Liver (tissue), 9 donors: ENCODE measurements around the gene MDM2. TPM values are rescaled to one million over a fixed set of nuclear protein-coding genes. Genes with fewer than 3 reads are reported as not detected.

Experiments used
- DNase-seq: peaks from one replicate; pipeline ENCODE4 v3.0.0-alpha.2; 2017; ENCODE audit warnings: low spot score
- H3K27ac ChIP-seq, 2 donors: one replicate each; pipeline ENCODE4 v1.7.0; 2013; ENCODE audit warnings: inconsistent platforms in 2 of 2, low read length in 2 of 2, control low read depth in 1 of 2, low read depth in 1 of 2, mild to moderate bottlenecking in 1 of 2
- H3K27me3 ChIP-seq, 4 donors: one replicate each; pipeline versions ENCODE4 v1.6.1 to v1.7.0; 2013; ENCODE audit warnings: low read length in 3 of 4, inconsistent platforms in 1 of 4, mild to moderate bottlenecking in 1 of 4, moderate library complexity in 1 of 4; ENCODE audit not compliant: control insufficient read depth in 4 of 4, insufficient read depth in 4 of 4
- H3K36me3 ChIP-seq, 4 donors: one replicate each; pipeline versions ENCODE4 v1.6.1 to v1.7.0; 2013; ENCODE audit warnings: low read length in 3 of 4, mild to moderate bottlenecking in 3 of 4, low read depth in 1 of 4, moderate library complexity in 1 of 4; ENCODE audit not compliant: control insufficient read depth in 4 of 4, insufficient read depth in 3 of 4
- H3K4me1 ChIP-seq, 4 donors: one replicate each; pipeline versions ENCODE4 v1.6.1 to v1.7.0; 2013; ENCODE audit warnings: low read length in 3 of 4, mild to moderate bottlenecking in 3 of 4, moderate library complexity in 1 of 4; ENCODE audit not compliant: control insufficient read depth in 4 of 4, insufficient read depth in 4 of 4
- H3K4me3 ChIP-seq, 3 donors: one replicate each; pipeline versions ENCODE4 v1.6.1 to v1.7.0; 2013; ENCODE audit warnings: low read length in 3 of 3, control low read depth in 1 of 3, low read depth in 1 of 3, mild to moderate bottlenecking in 1 of 3
- H3K9ac ChIP-seq, 2 donors: one replicate each; pipeline ENCODE4 v1.7.0; 2013; ENCODE audit warnings: low read length in 2 of 2, mild to moderate bottlenecking in 2 of 2, moderate library complexity in 2 of 2, control low read depth in 1 of 2, low read depth in 1 of 2
- H3K9me3 ChIP-seq, 4 donors: one replicate each; pipeline versions ENCODE4 v1.6.1 to v1.7.0; 2013; ENCODE audit warnings: low read length in 3 of 4; ENCODE audit not compliant: control insufficient read depth in 4 of 4
- EGR1 ChIP-seq, 2 donors: IDR thresholded peaks; 2 replicates each; pipeline ENCODE4 v1.6.1; 2016 to 2018; ENCODE audit warnings: antibody characterized with exemption in 2 of 2, low read depth in 2 of 2
- GABPA ChIP-seq, 2 donors: IDR thresholded peaks in 1 of 2; conservative IDR thresholded peaks in 1 of 2; 2 replicates each; pipeline ENCODE4 v1.6.1; 2016; ENCODE audit warnings: antibody characterized with exemption in 2 of 2, mild to moderate bottlenecking in 1 of 2, moderate library complexity in 1 of 2
- HNF4A ChIP-seq, 2 donors: conservative IDR thresholded peaks; 2 replicates each; pipeline ENCODE4 v1.6.1; 2016; ENCODE audit warnings: antibody characterized with exemption in 2 of 2, mild to moderate bottlenecking in 2 of 2
- HNF4G ChIP-seq: IDR thresholded peaks from 2 replicates; pipeline ENCODE4 v1.6.1; 2016; ENCODE audit warnings: antibody characterized with exemption
- JUND ChIP-seq, 2 donors: IDR thresholded peaks; 2 replicates each; pipeline ENCODE4 v1.6.1; 2016; ENCODE audit warnings: antibody characterized with exemption in 2 of 2
- MAX ChIP-seq: IDR thresholded peaks from 2 replicates; pipeline ENCODE4 v1.6.1; 2016; ENCODE audit warnings: antibody characterized with exemption
- NR2F2 ChIP-seq: IDR thresholded peaks from 2 replicates; pipeline ENCODE4 v1.6.1; 2016; ENCODE audit warnings: antibody characterized with exemption
- RAD21 ChIP-seq, 2 donors: IDR thresholded peaks; 2 replicates each; pipeline ENCODE4 v1.6.1; 2016; ENCODE audit warnings: antibody characterized with exemption in 2 of 2, mild to moderate bottlenecking in 2 of 2
- RXRA ChIP-seq, 2 donors: IDR thresholded peaks; 2 replicates each; pipeline ENCODE4 v1.6.1; 2017 to 2018; ENCODE audit warnings: antibody characterized with exemption in 2 of 2, mild to moderate bottlenecking in 1 of 2
- SP1 ChIP-seq: IDR thresholded peaks from 2 replicates; pipeline ENCODE4 v1.6.1; 2018; ENCODE audit warnings: antibody characterized with exemption, mild to moderate bottlenecking
- TAF1 ChIP-seq: conservative IDR thresholded peaks from 2 replicates; pipeline ENCODE4 v1.6.1; 2016; ENCODE audit warnings: antibody characterized with exemption, mild to moderate bottlenecking
- WGBS: extraction: QIAGEN DNeasy Blood & Tissue Kit; methylation state at CpG from one replicate; pipeline ENCODE4 v1.1.7; 2013; 5-methylcytosine and 5-hydroxymethylcytosine counted together
- polyA plus RNA-seq, 2 donors: library from polyadenylated mRNA; stranded (reverse) in 1 of 2; unstranded in 1 of 2; fragments of 200-250 nt in 1 of 2; fragments of >200 nt in 1 of 2; fragmentation: Nextera tagmentation in 1 of 2; extraction: Ambion mirVana in 1 of 2; gene quantifications; one replicate each; pipeline versions ENCODE4 v1.2.1 to v1.2.3, GENCODE V29; 2013 to 2015
- total RNA-seq, 2 donors: library from RNA; depleted of rRNA; stranded (reverse); fragments of >200 nt; gene quantifications; one replicate each; pipeline ENCODE4 v1.2.3, GENCODE V29; 2014
- TF ChIP-seq, protein P1 (sequence below): fragments of 150-350 bp; IDR thresholded peaks from 2 replicates; pipeline ENCODE4 v1.5.1; 2017; ENCODE audit warnings: improper control_type of control experiment, low read depth, low read length; ENCODE audit not compliant: missing input control
- TF ChIP-seq, protein P2 (sequence below): IDR thresholded peaks from 2 replicates; pipeline ENCODE4 v1.6.1; 2016; ENCODE audit warnings: antibody characterized with exemption
- TF ChIP-seq, protein P3 (sequence below): IDR thresholded peaks from 2 replicates; pipeline ENCODE4 v1.6.1; 2016; ENCODE audit warnings: antibody characterized with exemption, mild to moderate bottlenecking
- donor health status: healthy.
- donor health status: healthy.
- donor health status: healthy.
- donor health status: healthy.
- donor health status: healthy.

MDM2 gene
- total and polyA plus RNA-seq, 4 donors, result 10.1 to 69.4 (median 36.9) TPM

DNA sequence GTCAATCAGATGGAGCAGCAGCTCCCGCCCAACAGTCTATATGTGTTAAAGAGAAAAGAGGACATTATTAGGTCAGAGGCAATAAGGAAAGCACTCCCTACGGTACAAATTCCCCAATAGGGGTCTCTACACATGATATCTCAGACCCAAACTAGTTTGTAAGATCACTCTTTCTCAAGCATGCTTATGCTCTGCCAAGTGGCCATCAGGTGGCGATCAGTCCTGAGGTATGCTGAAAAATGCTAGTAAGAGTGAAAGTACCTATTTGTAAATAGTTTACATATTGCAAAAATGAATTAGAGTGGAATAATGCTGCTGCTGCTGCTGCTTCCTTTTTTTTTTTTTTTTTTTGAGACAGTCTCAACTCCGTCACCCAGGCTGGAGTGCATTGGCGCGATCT is 63.9 kb downstream of the MDM2 start:
- Histone ChIP-seq H3K4me1 (no peaks in the 10 kb centered on the region), H3K4me3 (no peak overlapping the region), H3K9ac (no peak overlapping the region), H3K9me3 (no peaks in the 10 kb centered on the region), H3K27ac (no peak overlapping the region), H3K27me3 (no peaks in the 10 kb centered on the region), H3K36me3 (peaks cover 5 to 38% (median 23%) of the 10 kb centered on the region in 4 donors)
- TF ChIP-seq, protein P1, sequence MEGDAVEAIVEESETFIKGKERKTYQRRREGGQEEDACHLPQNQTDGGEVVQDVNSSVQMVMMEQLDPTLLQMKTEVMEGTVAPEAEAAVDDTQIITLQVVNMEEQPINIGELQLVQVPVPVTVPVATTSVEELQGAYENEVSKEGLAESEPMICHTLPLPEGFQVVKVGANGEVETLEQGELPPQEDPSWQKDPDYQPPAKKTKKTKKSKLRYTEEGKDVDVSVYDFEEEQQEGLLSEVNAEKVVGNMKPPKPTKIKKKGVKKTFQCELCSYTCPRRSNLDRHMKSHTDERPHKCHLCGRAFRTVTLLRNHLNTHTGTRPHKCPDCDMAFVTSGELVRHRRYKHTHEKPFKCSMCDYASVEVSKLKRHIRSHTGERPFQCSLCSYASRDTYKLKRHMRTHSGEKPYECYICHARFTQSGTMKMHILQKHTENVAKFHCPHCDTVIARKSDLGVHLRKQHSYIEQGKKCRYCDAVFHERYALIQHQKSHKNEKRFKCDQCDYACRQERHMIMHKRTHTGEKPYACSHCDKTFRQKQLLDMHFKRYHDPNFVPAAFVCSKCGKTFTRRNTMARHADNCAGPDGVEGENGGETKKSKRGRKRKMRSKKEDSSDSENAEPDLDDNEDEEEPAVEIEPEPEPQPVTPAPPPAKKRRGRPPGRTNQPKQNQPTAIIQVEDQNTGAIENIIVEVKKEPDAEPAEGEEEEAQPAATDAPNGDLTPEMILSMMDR, result peak; percentile 7
- TF ChIP-seq RAD21 (IDR thresholded peaks at IDR 0.05), result peak; percentile 41 to 64
- TF ChIP-seq, protein P2, sequence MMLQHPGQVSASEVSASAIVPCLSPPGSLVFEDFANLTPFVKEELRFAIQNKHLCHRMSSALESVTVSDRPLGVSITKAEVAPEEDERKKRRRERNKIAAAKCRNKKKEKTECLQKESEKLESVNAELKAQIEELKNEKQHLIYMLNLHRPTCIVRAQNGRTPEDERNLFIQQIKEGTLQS, result no peak
- 86% methylated on average over 6 of the region's 6 CpGs for WGBS
- DNase-seq, result no peak

DNA sequence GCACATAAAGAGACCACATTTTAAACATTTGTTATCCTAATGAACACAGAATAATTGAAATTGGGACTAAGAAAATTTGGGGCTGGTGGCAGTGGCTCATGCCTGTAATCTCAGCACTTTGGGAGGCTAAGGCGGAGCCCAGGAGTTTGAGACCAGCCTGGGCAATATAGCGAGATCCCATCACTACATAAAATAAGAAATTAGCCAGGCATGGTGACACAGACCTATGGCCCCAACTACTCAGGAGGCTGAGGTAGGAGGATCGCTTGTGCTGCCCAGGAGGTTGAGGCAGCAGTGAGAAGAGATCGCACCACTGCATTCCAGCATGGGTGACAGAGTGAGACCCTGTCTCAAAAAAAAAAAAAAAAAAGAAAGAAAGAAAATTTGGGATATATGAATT is 65.3 kb downstream of the MDM2 start:
- no peaks in the 10 kb centered on the region for H3K9me3 ChIP-seq
- TF ChIP-seq EGR1 (IDR thresholded peaks at IDR 0.05; ENCODE audit: low read depth in 2 of 2), result no peak
- no peak for TF ChIP-seq JUND (IDR thresholded peaks at IDR 0.05)
- TF ChIP-seq, protein P3, sequence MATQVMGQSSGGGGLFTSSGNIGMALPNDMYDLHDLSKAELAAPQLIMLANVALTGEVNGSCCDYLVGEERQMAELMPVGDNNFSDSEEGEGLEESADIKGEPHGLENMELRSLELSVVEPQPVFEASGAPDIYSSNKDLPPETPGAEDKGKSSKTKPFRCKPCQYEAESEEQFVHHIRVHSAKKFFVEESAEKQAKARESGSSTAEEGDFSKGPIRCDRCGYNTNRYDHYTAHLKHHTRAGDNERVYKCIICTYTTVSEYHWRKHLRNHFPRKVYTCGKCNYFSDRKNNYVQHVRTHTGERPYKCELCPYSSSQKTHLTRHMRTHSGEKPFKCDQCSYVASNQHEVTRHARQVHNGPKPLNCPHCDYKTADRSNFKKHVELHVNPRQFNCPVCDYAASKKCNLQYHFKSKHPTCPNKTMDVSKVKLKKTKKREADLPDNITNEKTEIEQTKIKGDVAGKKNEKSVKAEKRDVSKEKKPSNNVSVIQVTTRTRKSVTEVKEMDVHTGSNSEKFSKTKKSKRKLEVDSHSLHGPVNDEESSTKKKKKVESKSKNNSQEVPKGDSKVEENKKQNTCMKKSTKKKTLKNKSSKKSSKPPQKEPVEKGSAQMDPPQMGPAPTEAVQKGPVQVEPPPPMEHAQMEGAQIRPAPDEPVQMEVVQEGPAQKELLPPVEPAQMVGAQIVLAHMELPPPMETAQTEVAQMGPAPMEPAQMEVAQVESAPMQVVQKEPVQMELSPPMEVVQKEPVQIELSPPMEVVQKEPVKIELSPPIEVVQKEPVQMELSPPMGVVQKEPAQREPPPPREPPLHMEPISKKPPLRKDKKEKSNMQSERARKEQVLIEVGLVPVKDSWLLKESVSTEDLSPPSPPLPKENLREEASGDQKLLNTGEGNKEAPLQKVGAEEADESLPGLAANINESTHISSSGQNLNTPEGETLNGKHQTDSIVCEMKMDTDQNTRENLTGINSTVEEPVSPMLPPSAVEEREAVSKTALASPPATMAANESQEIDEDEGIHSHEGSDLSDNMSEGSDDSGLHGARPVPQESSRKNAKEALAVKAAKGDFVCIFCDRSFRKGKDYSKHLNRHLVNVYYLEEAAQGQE, result no peak
- no peak for TF ChIP-seq SP1
- no peak for TF ChIP-seq RXRA (IDR thresholded peaks at IDR 0.05)
- WGBS, result 96% methylated on average over 4 of the region's 4 CpGs

DNA sequence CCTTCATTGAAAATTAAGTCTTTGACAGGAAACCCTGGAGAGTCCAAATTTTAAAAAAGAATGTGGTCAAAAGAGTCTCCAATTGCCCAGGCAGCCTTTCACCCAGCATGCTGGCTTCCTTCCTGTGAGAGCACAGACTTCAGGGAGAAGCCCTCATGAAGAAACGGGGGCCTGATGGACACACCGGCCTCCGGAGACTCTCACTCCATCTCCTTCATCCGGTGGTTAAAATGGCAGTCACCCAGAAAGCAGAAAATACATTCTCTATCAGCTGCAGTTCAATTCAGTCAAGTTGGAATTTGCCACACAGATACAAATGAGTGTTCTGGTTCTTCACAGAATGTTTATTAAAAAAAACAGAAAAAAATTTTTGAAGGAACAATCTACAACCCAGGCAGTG is 68.5 kb downstream of the MDM2 start:
- peaks cover 0 to 18% (median 4%) of the 10 kb centered on the region in 4 donors for H3K36me3 ChIP-seq
- H3K9me3 ChIP-seq, result no peaks in the 10 kb centered on the region
- H3K27ac ChIP-seq, result no peak overlapping the region
- DNase-seq, result no peak
- WGBS, result 64% methylated on average over 4 of the region's 4 CpGs
- H3K27me3 ChIP-seq, result no peaks in the 10 kb centered on the region
- no peak overlapping the region for H3K9ac ChIP-seq
- TF ChIP-seq MAX (no peak), TAF1 (no peak), GABPA (IDR thresholded peaks at IDR 0.05 in 1 of 2, conservative IDR thresholded peaks at IDR 0.05 in 1 of 2) (no peak), RXRA (IDR thresholded peaks at IDR 0.05) (no peak), HNF4G (no peak), NR2F2 (no peak), SP1 (no peak), HNF4A (conservative IDR thresholded peaks at IDR 0.05) (no peak)
- TF ChIP-seq, protein P1, result no peak
- H3K4me1 ChIP-seq, result no peaks in the 10 kb centered on the region
- no peak overlapping the region for H3K4me3 ChIP-seq

More for the DNA sequence above, 65.3 kb downstream of the MDM2 start:
- no peaks in the 10 kb centered on the region for H3K27me3 ChIP-seq
- no peak overlapping the region for H3K27ac ChIP-seq
- H3K4me1 ChIP-seq, result no peaks in the 10 kb centered on the region
- H3K9ac ChIP-seq, result no peak overlapping the region
- no peak overlapping the region for H3K4me3 ChIP-seq
- H3K36me3 ChIP-seq, result peaks cover 5 to 33% (median 21%) of the 10 kb centered on the region in 4 donors
- no peak for DNase-seq
